Heart left ventricle (tissue), 16 donors: Measurements from ENCODE around the gene UBE2QL1. TPM values are rescaled to one million over a fixed set of nuclear protein-coding genes. Genes with fewer than 3 reads are reported as not detected.

ENCODE experiments used
- ATAC-seq, 4 donors: fragments of 200-7000 bp; cut with Tn5 transposase; one replicate each; pipeline ENCODE4 v1.9.1; 2020 to 2022; ENCODE audit warnings: moderate library complexity in 4 of 4, mild to moderate bottlenecking in 3 of 4, moderate number of reproducible peaks in 1 of 4
- DNase-seq, 5 donors: peaks; one replicate each; pipeline ENCODE4 v3.0.0-alpha.2; 2020
- H3K27ac ChIP-seq, 12 donors: fragments of 200-600 bp; sonication (generic) in 4 of 12; one replicate each; pipeline versions ENCODE4 v1.5.0 to v1.8.0; 2016 to 2022; ENCODE audit warnings: mild to moderate bottlenecking in 2 of 12
- H3K27me3 ChIP-seq, 9 donors: fragments of 200-600 bp; sonication (generic) in 2 of 9; one replicate each; pipeline versions ENCODE4 v1.5.1 to v1.8.0; 2016 to 2022; ENCODE audit warnings: mild to moderate bottlenecking in 3 of 9
- H3K36me3 ChIP-seq, 9 donors: fragments of 200-600 bp; sonication (generic) in 2 of 9; one replicate each; pipeline versions ENCODE4 v1.5.0 to v1.8.0; 2018 to 2022; ENCODE audit warnings: mild to moderate bottlenecking in 2 of 9
- H3K4me1 ChIP-seq, 12 donors: fragments of 200-600 bp; sonication (generic) in 4 of 12; one replicate each; pipeline versions ENCODE4 v1.5.0 to v1.8.0; 2016 to 2022; ENCODE audit warnings: mild to moderate bottlenecking in 3 of 12
- H3K4me3 ChIP-seq, 12 donors: fragments of 200-600 bp; sonication (generic) in 4 of 12; one replicate each; pipeline versions ENCODE4 v1.5.0 to v1.8.0; 2017 to 2022; ENCODE audit warnings: mild to moderate bottlenecking in 9 of 12, moderate library complexity in 4 of 12
- H3K9me3 ChIP-seq, 12 donors: fragments of 200-600 bp; sonication (generic) in 4 of 12; one replicate each; pipeline versions ENCODE4 v1.5.0 to v1.8.0; 2016 to 2022; ENCODE audit warnings: mild to moderate bottlenecking in 1 of 12
- CTCF ChIP-seq, 12 donors: fragments of 200-600 bp; sonication (generic) in 4 of 12; IDR thresholded peaks; one replicate each; pipeline versions ENCODE4 v1.5.0 to v1.8.0; 2018 to 2022; ENCODE audit warnings: antibody characterized with exemption in 12 of 12, mild to moderate bottlenecking in 5 of 12
- POLR2A ChIP-seq, 2 donors: fragments of 450-650 bp; IDR thresholded peaks; one replicate each; pipeline ENCODE4 v1.6.1; 2017; ENCODE audit warnings: antibody characterized with exemption in 2 of 2, mild to moderate bottlenecking in 2 of 2, moderate library complexity in 2 of 2
- WGBS, 4 donors: extraction: QIAGEN DNeasy Blood & Tissue Kit in 2 of 4; methylation state at CpG; one replicate each; pipeline versions ENCODE4 v1.1.5 to v1.1.7; 2013 to 2018; 5-methylcytosine and 5-hydroxymethylcytosine counted together
- intact Hi-C, 10 donors: fragments of 100-400 bp; cut with DNase I; formaldehyde crosslinking; loops; one replicate each; pipeline versions ENCODE4 v1.11.1 to v1.14.2; 2022
- polyA plus RNA-seq, 2 donors: library from polyadenylated mRNA; stranded (reverse); fragments of 200-250 nt; gene quantifications; one replicate each; pipeline ENCODE4 v1.2.3, GENCODE V29; 2013
- total RNA-seq, 9 donors: library from RNA; depleted of rRNA in 2 of 9; stranded (reverse); fragments of >200 nt in 2 of 9; fragmentation: NEBNext Ultra II Directional in 3 of 9; extraction: Animal tissue kit (Norgen Biotek cat#: 25700) in 3 of 9; gene quantifications; one replicate each; pipeline versions ENCODE4 v1.1.0 to v1.2.4, GENCODE V29; 2016 to 2023
- donor health status: ischemic (EF 13 %, LVEDD 7.1; RV severe dilation, severe dysfunction).
- donor health status: healthy with polysubstance abuse.
- donor health status: DM: no; HTN: yes; CAD: no.
- donor health status: DM: no; HTN: no; CAD: no.
- donor health status: ischemic (EF 25% LVEDD 6.9; RV normal size, moderate dysfunction).
- donor health status: ischemic (EF 25% LVEDD 5.7; RV mildly dilated, moderate dysfunction).
- donor health status: healthy.
- donor health status: DM: yes; HTN: yes; CAD: no.
- donor health status: ischemic (EF 35%, LVEDD 5.7; RV mildly dilated, moderate dysfunction).
- donor health status: nonischemic (EF 11% LVEDD 7.7; RV severe dilation, severe dysfunction).
- donor health status: DM: yes; HTN: yes; CAD: no.
- donor health status: PGD.
- donor health status: ischemic (EF 29% LVEDD 5.4; RV normal size, mild dysfunction).
- donor health status: nonischemic (EF 23%, LVEDD 6.1; RV moderate dilation, normal function).

The UBE2QL1 gene
- total and polyA plus RNA-seq, 11 donors = 9.8 to 32.0 (median 19.7) TPM

GRCh38 chr5:6461006-6461405, 12.3 kb downstream of the UBE2QL1 start:
- H3K4me3 ChIP-seq = no peak overlapping the region
- TF ChIP-seq CTCF (IDR thresholded peaks at IDR 0.05) (no peak), POLR2A (IDR thresholded peaks at IDR 0.05) (no peak)
- H3K36me3 ChIP-seq = peaks cover 0 to 3% (median 0%) of the 10 kb centered on the region in 9 donors
- H3K27me3 ChIP-seq = no peaks in the 10 kb centered on the region
- intact Hi-C loops = no loop called here
- DNase-seq (no peak), ATAC-seq (no peak)
- H3K27ac ChIP-seq = no peak overlapping the region
- H3K9me3 ChIP-seq = no peaks in the 10 kb centered on the region
- WGBS, 4 donors = 67 to 84% (median 72%) methylated on average over 2 of the region's 2 CpGs
- H3K4me1 ChIP-seq = peaks cover 0 to 33% (median 4%) of the 10 kb centered on the region in 12 donors

GRCh38 chr5:6461793-6462650, 13.4 kb downstream of the UBE2QL1 start:
- TF ChIP-seq CTCF (IDR thresholded peaks at IDR 0.05) (no peak), POLR2A (IDR thresholded peaks at IDR 0.05) (no peak)
- ATAC-seq = no peak
- Histone ChIP-seq H3K27ac (no peak overlapping the region), H3K4me3 (no peak overlapping the region), H3K27me3 (no peaks in the 10 kb centered on the region), H3K4me1 (peaks cover 0 to 31% (median 3%) of the 10 kb centered on the region in 12 donors), H3K36me3 (peaks cover 0 to 3% (median 0%) of the 10 kb centered on the region in 9 donors), H3K9me3 (no peaks in the 10 kb centered on the region)
- DNase-seq = no peak
- intact Hi-C loops = no loop called here
- 78 to 88% (median 87%) methylated on average over 15 to 17 of the region's 17 CpGs for WGBS, 4 donors

GRCh38 chr5:6462671-6463070, 14.0 kb downstream of the UBE2QL1 start:
- TF ChIP-seq POLR2A (IDR thresholded peaks at IDR 0.05) (no peak), CTCF (IDR thresholded peaks at IDR 0.05) (no peak)
- peaks cover 0 to 33% (median 6%) of the 10 kb centered on the region in 12 donors for H3K4me1 ChIP-seq
- intact Hi-C loops = no loop called here
- DNase-seq (no peak), ATAC-seq (no peak)
- H3K9me3 ChIP-seq = no peaks in the 10 kb centered on the region
- WGBS, 4 donors = 85 to 90% (median 87%) methylated on average over 7 of the region's 7 CpGs
- peaks cover 0 to under 1% (median 0%) of the 10 kb centered on the region in 9 donors for H3K36me3 ChIP-seq
- H3K27ac ChIP-seq = no peak overlapping the region
- no peak overlapping the region for H3K4me3 ChIP-seq
- no peaks in the 10 kb centered on the region for H3K27me3 ChIP-seq

- intact Hi-C loops = no loop called here
- ATAC-seq (peak; percentile 39 to 46 (median 42)), DNase-seq (no peak)
- 30 to 45% (median 42%) methylated on average over 6 of the region's 6 CpGs for WGBS, 4 donors
- Histone ChIP-seq H3K9me3 (no peaks in the 10 kb centered on the region), H3K4me3 (no peak overlapping the region), H3K4me1 (peaks cover 0 to 45% (median 6%) of the 10 kb centered on the region in 12 donors), H3K36me3 (no peaks in the 10 kb centered on the region), H3K27ac (peak overlapping the region in 9 of 12 donors; percentile 12 to 67 (median 41)), H3K27me3 (no peaks in the 10 kb centered on the region)
- TF ChIP-seq POLR2A (IDR thresholded peaks at IDR 0.05) (no peak), CTCF (IDR thresholded peaks at IDR 0.05) (no peak)
Observed at GRCh38 chr5:6464441-6464840, 15.8 kb downstream of the UBE2QL1 start.
